WTC11 (cell line): ENCODE data around the gene SLC12A8. TPM values are rescaled to one million over a fixed set of nuclear protein-coding genes. Genes with fewer than 3 reads are reported as not detected.
A peak's percentile ranks its signal among the peaks of the same experiment; 100 is the strongest.

Experiments
- ATAC-seq: fragments of 200-7000 bp; cut with Tn5 transposase; 2 replicates; pipeline ENCODE4 v1.10.0; 2021; ENCODE audit warnings: mild to moderate bottlenecking, moderate library complexity
- Bru-seq: library from RNA; stranded (reverse); fragments of 400-500 nt; gene quantifications from one replicate; lab custom pipeline; 2021; lab: Mats Ljungman, UMichigan
- CTCF ChIA-PET: fragments of 300-600 bp; sonication (Branson Sonifier 250); formaldehyde crosslinking; loops from one replicate; lab custom pipeline; 2021; ENCODE audit warnings: antibody characterized with exemption; lab: Charles Lee
- POLR2A ChIA-PET: fragments of 350-600 bp; sonication (Branson Sonifier 250); formaldehyde crosslinking; loops from one replicate; lab custom pipeline; 2021; ENCODE audit warnings: antibody characterized with exemption; lab: Charles Lee
- DNase-seq: peaks from one replicate; pipeline ENCODE4 v3.0.0; 2021; ENCODE audit warnings: low spot score
- H3K27ac Mint-ChIP-seq: 2 replicates; pipeline ENCODE4 v1.8.0; 2021; ENCODE audit warnings: mixed read lengths
- H3K27me3 Mint-ChIP-seq: 2 replicates; pipeline ENCODE4 v1.8.0; 2021; ENCODE audit warnings: low read depth, mild to moderate bottlenecking, moderate library complexity, mixed read lengths
- H3K36me3 Mint-ChIP-seq: 2 replicates; pipeline ENCODE4 v1.8.0; 2021; ENCODE audit warnings: mixed read lengths
- H3K4me1 Mint-ChIP-seq: 2 replicates; pipeline ENCODE4 v1.8.0; 2022; ENCODE audit warnings: mixed read lengths
- H3K4me3 Mint-ChIP-seq: 2 replicates; pipeline ENCODE4 v1.8.0; 2021; ENCODE audit warnings: mild to moderate bottlenecking, moderate library complexity, mixed read lengths
- H3K9me3 Mint-ChIP-seq: 2 replicates; pipeline ENCODE4 v1.8.0; 2021; ENCODE audit warnings: mixed read lengths
- ATF1 ChIP-seq: sonication (generic); formaldehyde crosslinking; IDR thresholded peaks from 2 replicates; pipeline ENCODE4 v1.8.1; 2023; ENCODE audit warnings: mild to moderate bottlenecking, moderate library complexity, missing genetic modification reagents
- CREM ChIP-seq: sonication (generic); formaldehyde crosslinking; IDR thresholded peaks from 2 replicates; pipeline ENCODE4 v1.8.1; 2022; ENCODE audit warnings: mild to moderate bottlenecking, missing genetic modification reagents, moderate library complexity
- ELF4 ChIP-seq: sonication (generic); formaldehyde crosslinking; IDR thresholded peaks from 2 replicates; pipeline ENCODE4 v1.8.1; 2022; ENCODE audit warnings: low read depth, mild to moderate bottlenecking, moderate library complexity, missing genetic modification reagents
- ESRRA ChIP-seq: sonication (generic); formaldehyde crosslinking; IDR thresholded peaks from 2 replicates; pipeline ENCODE4 v1.8.1; 2022; ENCODE audit warnings: mild to moderate bottlenecking, missing genetic modification reagents, borderline replicate concordance
- ETV6 ChIP-seq: sonication (generic); formaldehyde crosslinking; IDR thresholded peaks from 2 replicates; pipeline ENCODE4 v1.8.1; 2022; ENCODE audit warnings: mild to moderate bottlenecking, missing genetic modification reagents
- FOXK1 ChIP-seq: sonication (generic); formaldehyde crosslinking; IDR thresholded peaks from 2 replicates; pipeline ENCODE4 v1.8.0; 2022; ENCODE audit warnings: mild to moderate bottlenecking, moderate library complexity, missing genetic modification reagents
- HMGA2 ChIP-seq: fragments of 250-450 bp; sonication (Bioruptor Pico); IDR thresholded peaks from 2 replicates; pipeline ENCODE4 v1.4.0; 2021; ENCODE audit warnings: mild to moderate bottlenecking, moderate library complexity
- JAZF1 ChIP-seq: fragments of 250-450 bp; sonication (Bioruptor Pico); IDR thresholded peaks from 2 replicates; pipeline ENCODE4 v1.9.0; 2021; ENCODE audit warnings: moderate library complexity, mild to moderate bottlenecking, inconsistent platforms
- KAT7 ChIP-seq: sonication (generic); formaldehyde crosslinking; IDR thresholded peaks from 2 replicates; pipeline ENCODE4 v1.8.1; 2023; ENCODE audit warnings: missing genetic modification reagents, mild to moderate bottlenecking, borderline replicate concordance
- MXD4 ChIP-seq: fragments of 250-450 bp; sonication (Bioruptor Pico); IDR thresholded peaks from 2 replicates; pipeline ENCODE4 v1.8.0; 2021; ENCODE audit warnings: mild to moderate bottlenecking, moderate library complexity, borderline replicate concordance
- NR3C1 ChIP-seq: sonication (generic); formaldehyde crosslinking; conservative IDR thresholded peaks from 2 replicates; pipeline ENCODE4 v1.8.1; 2023; ENCODE audit warnings: low read depth, mild to moderate bottlenecking, missing genetic modification reagents
- SMAD4 ChIP-seq: sonication (generic); formaldehyde crosslinking; IDR thresholded peaks from 2 replicates; pipeline ENCODE4 v1.8.0; 2022; ENCODE audit warnings: mild to moderate bottlenecking, missing genetic modification reagents
- TP53 ChIP-seq: sonication (generic); formaldehyde crosslinking; IDR thresholded peaks from 2 replicates; pipeline ENCODE4 v1.8.1; 2023; ENCODE audit warnings: mild to moderate bottlenecking, missing genetic modification reagents
- ZNF121 ChIP-seq: sonication (generic); formaldehyde crosslinking; IDR thresholded peaks from 2 replicates; pipeline ENCODE4 v1.8.0; 2023; ENCODE audit warnings: missing genetic modification reagents
- ZNF219 ChIP-seq: sonication (generic); formaldehyde crosslinking; IDR thresholded peaks from 2 replicates; pipeline ENCODE4 v1.8.0; 2023; ENCODE audit warnings: missing genetic modification reagents, mild to moderate bottlenecking, borderline replicate concordance
- ZNF263 ChIP-seq: sonication (generic); formaldehyde crosslinking; IDR thresholded peaks from 2 replicates; pipeline ENCODE4 v1.8.1; 2022; ENCODE audit warnings: low read depth, mild to moderate bottlenecking, moderate library complexity, missing genetic modification reagents
- long read RNA-seq, 3 experiments: library from RNA in 1 of 3; library from capped mRNA in 1 of 3; library from polyadenylated mRNA in 1 of 3; unstranded in 2 of 3; stranded (forward) in 1 of 3; transcript quantifications; one replicate each; pipeline ENCODE4 v2.0.0, GENCODE V29; 2021
- total RNA-seq: library from RNA; stranded (reverse); gene quantifications from 3 replicates; pipeline ENCODE4 v1.2.3, GENCODE V29; 2021
- TF ChIP-seq, protein P1 (sequence below): sonication (generic); formaldehyde crosslinking; IDR thresholded peaks from 2 replicates; pipeline ENCODE4 v1.8.0; 2022; ENCODE audit warnings: mild to moderate bottlenecking, missing genetic modification reagents
- TF ChIP-seq, protein P2 (sequence below): sonication (generic); formaldehyde crosslinking; IDR thresholded peaks from 2 replicates; pipeline ENCODE4 v1.8.1; 2023; ENCODE audit warnings: mild to moderate bottlenecking, moderate library complexity, missing genetic modification reagents
- TF ChIP-seq, protein P3 (sequence below): sonication (generic); formaldehyde crosslinking; IDR thresholded peaks from 2 replicates; pipeline ENCODE4 v1.8.0; 2022; ENCODE audit warnings: mild to moderate bottlenecking, missing genetic modification reagents
- TF ChIP-seq, protein P4 (sequence below): sonication (generic); formaldehyde crosslinking; IDR thresholded peaks from 2 replicates; pipeline ENCODE4 v1.8.1; 2022; ENCODE audit warnings: low read depth, missing genetic modification reagents, borderline replicate concordance
- TF ChIP-seq, protein P5 (sequence below): sonication (generic); formaldehyde crosslinking; IDR thresholded peaks from 2 replicates; pipeline ENCODE4 v1.8.1; 2022; ENCODE audit warnings: mild to moderate bottlenecking, missing genetic modification reagents, moderate library complexity, borderline replicate concordance
- TF ChIP-seq, protein P6 (sequence below): sonication (generic); formaldehyde crosslinking; IDR thresholded peaks from 2 replicates; pipeline ENCODE4 v1.8.1; 2023; ENCODE audit warnings: mild to moderate bottlenecking, missing genetic modification reagents, moderate library complexity
- TF ChIP-seq, protein P7 (sequence below): sonication (generic); formaldehyde crosslinking; conservative IDR thresholded peaks from 2 replicates; pipeline ENCODE4 v1.8.1; 2023; ENCODE audit warnings: mild to moderate bottlenecking, low read depth, missing genetic modification reagents, moderate library complexity

SLC12A8 gene
- 7.5 to 10.3 TPM (median 9.1 TPM) in 3 replicates for total RNA-seq
- percentile 56 among the genes with signal in this experiment for Bru-seq, nascent RNA
- long read RNA-seq, experiment 1, transcript SLC12A8-202 (8 exons, 2,831 nt), result major isoform, 8 of 52 reads
- long read RNA-seq, experiment 1, partial matches to known transcripts, result 6 of 52 reads
- long read RNA-seq, experiment 1, other reads (novel, unspliced or antisense), result 34 of 52 reads
- long read RNA-seq, experiment 2, partial matches to known transcripts, result 1 of 5 reads
- long read RNA-seq, experiment 2, other reads (novel, unspliced or antisense), result 3 of 5 reads
- long read RNA-seq, experiment 3, partial matches to known transcripts, result 1 of 5 reads
- long read RNA-seq, experiment 3, other reads (novel, unspliced or antisense), result 2 of 5 reads

GRCh38 chr3:125212509-125213363 lies at the start of gene SLC12A8:
Gene SLC12A8, minus strand, starts transcription at chr3:125212748. Its CDS starts 1,399 bp downstream, at chr3:125211349.
- ChIA-PET POLR2A (interaction anchor here (0.9 to 1.1 kb wide), 2 partner anchors 92 to 162 kb away, joined by 3 to 4 read pairs; partner anchors contain the start of gene ZNF148), CTCF (interaction anchor here (1.3 to 2.0 kb wide), 3 partner anchors 21 to 451 kb away, joined by 3 to 5 read pairs (median 5); no protein-coding TSS in a partner anchor)
- peak within 1 kb of the TSS; percentile 69 for H3K4me3 Mint-ChIP-seq
- peak; percentile 34 for ATAC-seq
- no peaks in the 10 kb centered on the region for H3K9me3 Mint-ChIP-seq
- 0 out of 2 replicates have a peak, but pooled peaks cover 2% of the 10 kb centered on the region for H3K36me3 Mint-ChIP-seq
- H3K27ac Mint-ChIP-seq, result no peak within 1 kb of the TSS
- peak; percentile 49 for DNase-seq
- H3K27me3 Mint-ChIP-seq, result peaks cover 13% of the 10 kb centered on the region; the same call in 1 of the 2 replicates
- H3K4me1 Mint-ChIP-seq, result peaks cover 29% of the 10 kb centered on the region
- TF ChIP-seq ETV6 (CRISPR knock-in tag) (peak; percentile 64; the same call in 1 of the 2 replicates), ZNF219 (CRISPR knock-in tag) (no peak), ELF4 (CRISPR knock-in tag) (no peak), SMAD4 (CRISPR knock-in tag) (no peak), FOXK1 (CRISPR knock-in tag) (peak; percentile 61; the same call in 1 of the 2 replicates), NR3C1 (CRISPR knock-in tag) (no peak), ZNF263 (CRISPR knock-in tag) (peak; percentile 23; the same call in 1 of the 2 replicates), TP53 (CRISPR knock-in tag) (peak; percentile 63; the same call in 1 of the 2 replicates), ZNF121 (CRISPR knock-in tag) (peak; percentile 90), JAZF1 (CRISPR knock-in tag) (no peak), CREM (CRISPR knock-in tag) (no peak), ESRRA (CRISPR knock-in tag) (no peak), KAT7 (CRISPR knock-in tag) (0 out of 2 replicates have a peak, but pooled peaks have one; percentile 6), MXD4 (CRISPR knock-in tag) (no peak), HMGA2 (CRISPR knock-in tag) (no peak), ATF1 (CRISPR knock-in tag) (no peak)
- TF ChIP-seq, protein P1, sequence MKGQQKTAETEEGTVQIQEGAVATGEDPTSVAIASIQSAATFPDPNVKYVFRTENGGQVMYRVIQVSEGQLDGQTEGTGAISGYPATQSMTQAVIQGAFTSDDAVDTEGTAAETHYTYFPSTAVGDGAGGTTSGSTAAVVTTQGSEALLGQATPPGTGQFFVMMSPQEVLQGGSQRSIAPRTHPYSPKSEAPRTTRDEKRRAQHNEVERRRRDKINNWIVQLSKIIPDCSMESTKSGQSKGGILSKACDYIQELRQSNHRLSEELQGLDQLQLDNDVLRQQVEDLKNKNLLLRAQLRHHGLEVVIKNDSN (CRISPR knock-in tag), result no peak; the same call in 1 of the 2 replicates
- TF ChIP-seq, protein P2, sequence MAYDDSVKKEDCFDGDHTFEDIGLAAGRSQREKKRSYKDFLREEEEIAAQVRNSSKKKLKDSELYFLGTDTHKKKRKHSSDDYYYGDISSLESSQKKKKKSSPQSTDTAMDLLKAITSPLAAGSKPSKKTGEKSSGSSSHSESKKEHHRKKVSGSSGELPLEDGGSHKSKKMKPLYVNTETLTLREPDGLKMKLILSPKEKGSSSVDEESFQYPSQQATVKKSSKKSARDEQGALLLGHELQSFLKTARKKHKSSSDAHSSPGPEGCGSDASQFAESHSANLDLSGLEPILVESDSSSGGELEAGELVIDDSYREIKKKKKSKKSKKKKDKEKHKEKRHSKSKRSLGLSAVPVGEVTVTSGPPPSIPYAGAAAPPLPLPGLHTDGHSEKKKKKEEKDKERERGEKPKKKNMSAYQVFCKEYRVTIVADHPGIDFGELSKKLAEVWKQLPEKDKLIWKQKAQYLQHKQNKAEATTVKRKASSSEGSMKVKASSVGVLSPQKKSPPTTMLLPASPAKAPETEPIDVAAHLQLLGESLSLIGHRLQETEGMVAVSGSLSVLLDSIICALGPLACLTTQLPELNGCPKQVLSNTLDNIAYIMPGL (CRISPR knock-in tag), result 0 out of 2 replicates have a peak, but pooled peaks have one; percentile 28
- TF ChIP-seq, protein P3, sequence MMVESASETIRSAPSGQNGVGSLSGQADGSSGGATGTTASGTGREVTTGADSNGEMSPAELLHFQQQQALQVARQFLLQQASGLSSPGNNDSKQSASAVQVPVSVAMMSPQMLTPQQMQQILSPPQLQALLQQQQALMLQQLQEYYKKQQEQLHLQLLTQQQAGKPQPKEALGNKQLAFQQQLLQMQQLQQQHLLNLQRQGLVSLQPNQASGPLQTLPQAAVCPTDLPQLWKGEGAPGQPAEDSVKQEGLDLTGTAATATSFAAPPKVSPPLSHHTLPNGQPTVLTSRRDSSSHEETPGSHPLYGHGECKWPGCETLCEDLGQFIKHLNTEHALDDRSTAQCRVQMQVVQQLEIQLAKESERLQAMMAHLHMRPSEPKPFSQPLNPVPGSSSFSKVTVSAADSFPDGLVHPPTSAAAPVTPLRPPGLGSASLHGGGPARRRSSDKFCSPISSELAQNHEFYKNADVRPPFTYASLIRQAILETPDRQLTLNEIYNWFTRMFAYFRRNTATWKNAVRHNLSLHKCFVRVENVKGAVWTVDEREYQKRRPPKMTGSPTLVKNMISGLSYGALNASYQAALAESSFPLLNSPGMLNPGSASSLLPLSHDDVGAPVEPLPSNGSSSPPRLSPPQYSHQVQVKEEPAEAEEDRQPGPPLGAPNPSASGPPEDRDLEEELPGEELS, result 0 out of 2 replicates have a peak, but pooled peaks have one; percentile 67
- TF ChIP-seq, protein P4, sequence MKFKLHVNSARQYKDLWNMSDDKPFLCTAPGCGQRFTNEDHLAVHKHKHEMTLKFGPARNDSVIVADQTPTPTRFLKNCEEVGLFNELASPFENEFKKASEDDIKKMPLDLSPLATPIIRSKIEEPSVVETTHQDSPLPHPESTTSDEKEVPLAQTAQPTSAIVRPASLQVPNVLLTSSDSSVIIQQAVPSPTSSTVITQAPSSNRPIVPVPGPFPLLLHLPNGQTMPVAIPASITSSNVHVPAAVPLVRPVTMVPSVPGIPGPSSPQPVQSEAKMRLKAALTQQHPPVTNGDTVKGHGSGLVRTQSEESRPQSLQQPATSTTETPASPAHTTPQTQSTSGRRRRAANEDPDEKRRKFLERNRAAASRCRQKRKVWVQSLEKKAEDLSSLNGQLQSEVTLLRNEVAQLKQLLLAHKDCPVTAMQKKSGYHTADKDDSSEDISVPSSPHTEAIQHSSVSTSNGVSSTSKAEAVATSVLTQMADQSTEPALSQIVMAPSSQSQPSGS (CRISPR knock-in tag), result no peak
- TF ChIP-seq, protein P5, sequence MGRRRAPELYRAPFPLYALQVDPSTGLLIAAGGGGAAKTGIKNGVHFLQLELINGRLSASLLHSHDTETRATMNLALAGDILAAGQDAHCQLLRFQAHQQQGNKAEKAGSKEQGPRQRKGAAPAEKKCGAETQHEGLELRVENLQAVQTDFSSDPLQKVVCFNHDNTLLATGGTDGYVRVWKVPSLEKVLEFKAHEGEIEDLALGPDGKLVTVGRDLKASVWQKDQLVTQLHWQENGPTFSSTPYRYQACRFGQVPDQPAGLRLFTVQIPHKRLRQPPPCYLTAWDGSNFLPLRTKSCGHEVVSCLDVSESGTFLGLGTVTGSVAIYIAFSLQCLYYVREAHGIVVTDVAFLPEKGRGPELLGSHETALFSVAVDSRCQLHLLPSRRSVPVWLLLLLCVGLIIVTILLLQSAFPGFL, result no peak
- TF ChIP-seq, protein P6, sequence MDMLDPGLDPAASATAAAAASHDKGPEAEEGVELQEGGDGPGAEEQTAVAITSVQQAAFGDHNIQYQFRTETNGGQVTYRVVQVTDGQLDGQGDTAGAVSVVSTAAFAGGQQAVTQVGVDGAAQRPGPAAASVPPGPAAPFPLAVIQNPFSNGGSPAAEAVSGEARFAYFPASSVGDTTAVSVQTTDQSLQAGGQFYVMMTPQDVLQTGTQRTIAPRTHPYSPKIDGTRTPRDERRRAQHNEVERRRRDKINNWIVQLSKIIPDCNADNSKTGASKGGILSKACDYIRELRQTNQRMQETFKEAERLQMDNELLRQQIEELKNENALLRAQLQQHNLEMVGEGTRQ (CRISPR knock-in tag), result peak; percentile 69
- TF ChIP-seq, protein P7, sequence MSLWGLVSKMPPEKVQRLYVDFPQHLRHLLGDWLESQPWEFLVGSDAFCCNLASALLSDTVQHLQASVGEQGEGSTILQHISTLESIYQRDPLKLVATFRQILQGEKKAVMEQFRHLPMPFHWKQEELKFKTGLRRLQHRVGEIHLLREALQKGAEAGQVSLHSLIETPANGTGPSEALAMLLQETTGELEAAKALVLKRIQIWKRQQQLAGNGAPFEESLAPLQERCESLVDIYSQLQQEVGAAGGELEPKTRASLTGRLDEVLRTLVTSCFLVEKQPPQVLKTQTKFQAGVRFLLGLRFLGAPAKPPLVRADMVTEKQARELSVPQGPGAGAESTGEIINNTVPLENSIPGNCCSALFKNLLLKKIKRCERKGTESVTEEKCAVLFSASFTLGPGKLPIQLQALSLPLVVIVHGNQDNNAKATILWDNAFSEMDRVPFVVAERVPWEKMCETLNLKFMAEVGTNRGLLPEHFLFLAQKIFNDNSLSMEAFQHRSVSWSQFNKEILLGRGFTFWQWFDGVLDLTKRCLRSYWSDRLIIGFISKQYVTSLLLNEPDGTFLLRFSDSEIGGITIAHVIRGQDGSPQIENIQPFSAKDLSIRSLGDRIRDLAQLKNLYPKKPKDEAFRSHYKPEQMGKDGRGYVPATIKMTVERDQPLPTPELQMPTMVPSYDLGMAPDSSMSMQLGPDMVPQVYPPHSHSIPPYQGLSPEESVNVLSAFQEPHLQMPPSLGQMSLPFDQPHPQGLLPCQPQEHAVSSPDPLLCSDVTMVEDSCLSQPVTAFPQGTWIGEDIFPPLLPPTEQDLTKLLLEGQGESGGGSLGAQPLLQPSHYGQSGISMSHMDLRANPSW (CRISPR knock-in tag), result peak; percentile 11; the same call in 1 of the 2 replicates
